ENCODE results near the gene SLC22A31.

SLC22A31 gene

DNA sequence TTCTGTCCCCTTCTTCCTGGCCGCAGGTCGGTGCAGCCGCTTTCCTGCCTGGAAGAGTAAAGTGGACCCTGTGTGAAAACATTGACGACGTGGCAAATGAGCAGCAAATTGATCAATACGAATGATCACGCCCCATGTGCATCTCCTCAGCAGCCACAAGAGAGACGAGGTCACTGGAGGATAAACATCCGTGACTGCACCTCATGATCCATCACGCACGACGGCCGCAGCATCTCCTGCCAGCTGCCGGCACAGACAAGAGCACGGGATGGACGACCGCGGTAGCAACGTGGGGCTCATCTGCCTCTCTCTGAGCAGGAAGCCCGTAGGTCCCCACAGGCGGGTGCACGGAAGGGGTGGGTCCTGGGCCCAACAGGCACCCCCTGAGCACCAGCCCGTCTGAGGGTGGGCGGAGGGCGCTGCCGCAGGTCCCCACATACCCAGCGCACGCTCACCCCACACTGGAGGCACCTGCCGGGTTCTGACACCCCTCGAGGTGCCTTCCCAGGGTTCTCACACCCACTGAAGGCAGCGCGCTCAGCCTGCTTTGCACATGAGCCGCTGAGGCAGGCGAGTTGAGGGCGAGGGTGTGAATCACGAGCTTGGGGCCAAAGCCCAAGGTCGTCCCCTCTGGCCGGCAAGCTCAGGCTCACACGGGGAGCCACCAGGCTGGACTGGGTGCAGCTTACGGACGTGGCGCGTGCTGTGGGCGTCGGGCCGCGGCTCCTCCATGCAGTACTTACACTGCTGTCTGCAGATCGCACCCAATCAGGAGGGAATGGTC is 41.1 kb downstream of the SLC22A31 start:
- no peaks in the 10 kb centered on the region for H3K9me3 Mint-ChIP-seq
- H3K27ac Mint-ChIP-seq, result no peak overlapping the region
- H3K36me3 Mint-ChIP-seq, result peaks cover 8% of the 10 kb centered on the region
- H3K4me3 Mint-ChIP-seq, result no peak overlapping the region
- no peak for DNase-seq (ENCODE audit: low spot score in 2 of 2)
- no peaks in the 10 kb centered on the region for H3K4me1 Mint-ChIP-seq
- no peak for ATAC-seq

DNA sequence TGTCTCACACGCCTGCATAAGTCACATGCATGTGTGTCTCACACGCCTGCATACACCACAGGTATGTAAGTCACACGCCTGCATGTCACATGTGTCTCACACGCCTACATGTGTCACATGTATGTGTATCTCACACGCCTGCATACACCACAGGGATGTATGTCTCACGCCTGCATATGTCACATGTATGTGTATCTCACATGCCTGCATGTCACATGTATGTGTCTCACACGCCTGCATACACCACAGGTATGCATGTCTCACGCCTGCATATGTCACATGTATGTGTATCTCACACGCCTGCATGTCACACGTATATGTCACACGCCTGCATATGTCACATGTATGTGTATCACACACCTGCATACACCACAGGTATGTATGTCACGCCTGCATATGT is 42.6 kb downstream of the SLC22A31 start:
- no peaks in the 10 kb centered on the region for H3K9me3 Mint-ChIP-seq

DNA sequence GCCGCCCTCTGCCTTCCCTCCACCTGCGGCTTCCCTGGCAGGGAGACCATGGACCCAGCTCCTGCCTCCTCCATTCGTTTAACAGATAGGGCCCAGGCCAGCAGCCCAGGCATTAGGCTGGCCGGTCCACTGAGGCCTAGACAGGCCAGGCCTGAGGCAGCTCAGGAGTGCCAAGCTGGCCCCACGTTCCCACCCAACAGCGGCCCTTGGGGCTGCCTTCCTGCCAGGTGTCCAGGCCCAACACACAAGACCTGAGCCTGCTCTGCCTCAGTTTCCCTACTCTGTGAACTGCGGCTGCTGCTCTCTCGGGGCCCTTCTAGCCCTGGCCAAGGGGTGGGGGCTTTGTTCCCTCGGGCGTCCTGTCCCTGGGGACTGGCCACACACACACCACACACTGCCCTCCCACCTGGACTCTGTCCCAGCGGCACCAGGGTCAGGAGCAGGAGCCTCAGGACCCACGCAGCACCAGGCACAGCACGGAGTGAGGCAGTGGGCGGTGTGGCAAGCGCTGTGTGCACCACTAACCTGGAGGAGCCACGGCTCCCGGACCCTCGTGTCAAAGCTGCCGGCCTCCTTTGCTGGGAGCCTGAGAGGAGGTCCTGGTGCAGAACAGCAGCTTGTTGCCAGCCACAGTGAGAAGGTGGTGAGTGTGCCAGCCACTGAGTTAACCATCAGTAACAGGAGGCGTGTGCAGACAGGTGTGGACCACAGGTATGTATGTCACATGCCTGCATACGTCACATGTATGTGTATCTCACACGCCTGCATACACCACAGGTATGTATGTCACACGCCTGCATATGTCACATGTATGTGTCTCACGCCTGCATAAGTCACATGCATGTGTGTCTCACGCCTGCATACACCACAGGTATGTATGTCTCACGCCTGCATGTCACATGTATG is 43.3 kb downstream of the SLC22A31 start:
- H3K9me3 Mint-ChIP-seq, result no peaks in the 10 kb centered on the region
- no peak for DNase-seq (ENCODE audit: low spot score in 2 of 2)
- no peaks in the 10 kb centered on the region for H3K4me1 Mint-ChIP-seq
- ATAC-seq, result no peak
- no peak overlapping the region for H3K4me3 Mint-ChIP-seq
- no peak overlapping the region for H3K27ac Mint-ChIP-seq
- H3K36me3 Mint-ChIP-seq, result peaks cover 8% of the 10 kb centered on the region

More for the DNA sequence above, 42.6 kb downstream of the SLC22A31 start:
- ATAC-seq (no peak), DNase-seq (ENCODE audit: low spot score in 2 of 2) (no peak)
- H3K4me1 Mint-ChIP-seq, result no peaks in the 10 kb centered on the region
- H3K4me3 Mint-ChIP-seq, result no peak overlapping the region
- peaks cover 8% of the 10 kb centered on the region for H3K36me3 Mint-ChIP-seq
- no peak overlapping the region for H3K27ac Mint-ChIP-seq

DNA sequence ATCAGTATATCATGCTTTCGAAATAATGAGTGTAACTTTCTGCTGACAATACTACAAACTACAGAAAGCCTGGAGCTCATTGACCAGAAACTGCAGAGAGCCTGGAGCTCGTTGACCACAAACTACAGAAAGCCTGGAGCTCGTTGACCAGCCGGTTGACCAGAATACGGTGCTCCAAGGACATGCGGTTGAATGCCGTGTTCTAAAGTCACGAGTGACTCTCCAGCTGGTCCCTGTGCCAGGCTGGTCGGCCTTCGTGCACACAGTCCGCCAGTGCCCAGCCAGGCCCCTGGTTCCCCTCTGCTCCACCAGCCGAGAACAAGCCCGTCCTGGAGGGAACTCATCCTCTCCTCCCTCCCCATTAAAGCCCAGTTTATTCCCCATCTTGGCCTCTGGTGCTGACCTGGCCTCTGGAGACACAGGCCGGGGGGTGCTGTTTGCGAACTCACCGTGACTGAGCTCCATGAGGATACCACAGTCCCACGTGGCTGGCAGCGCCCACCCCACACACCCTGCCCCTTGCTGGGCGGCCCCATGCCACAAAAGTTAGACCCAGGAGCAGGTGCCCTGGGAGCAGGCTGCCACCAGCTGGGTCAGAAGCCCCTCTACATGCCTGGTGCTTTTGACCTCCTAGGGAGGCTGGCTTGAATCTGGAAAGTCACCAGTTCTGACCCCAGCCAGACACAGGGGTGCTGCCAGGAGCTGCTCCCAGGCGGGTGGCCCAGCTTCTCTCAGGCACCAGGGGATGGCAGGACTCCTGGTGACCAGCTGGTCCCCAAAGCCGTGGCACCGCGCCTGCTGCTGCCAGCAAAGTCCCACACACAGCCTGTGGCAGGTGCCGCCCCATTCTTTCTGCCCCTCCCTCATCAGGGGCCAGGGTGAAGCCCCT is 44.2 kb downstream of the SLC22A31 start:
- Mint-ChIP-seq H3K4me3 (no peak overlapping the region), H3K36me3 (peaks cover 17% of the 10 kb centered on the region), H3K4me1 (no peaks in the 10 kb centered on the region), H3K27ac (peak overlapping the region; percentile 32), H3K9me3 (no peaks in the 10 kb centered on the region)
- DNase-seq (ENCODE audit: low spot score in 2 of 2), result no peak
- no peak for ATAC-seq

DNA sequence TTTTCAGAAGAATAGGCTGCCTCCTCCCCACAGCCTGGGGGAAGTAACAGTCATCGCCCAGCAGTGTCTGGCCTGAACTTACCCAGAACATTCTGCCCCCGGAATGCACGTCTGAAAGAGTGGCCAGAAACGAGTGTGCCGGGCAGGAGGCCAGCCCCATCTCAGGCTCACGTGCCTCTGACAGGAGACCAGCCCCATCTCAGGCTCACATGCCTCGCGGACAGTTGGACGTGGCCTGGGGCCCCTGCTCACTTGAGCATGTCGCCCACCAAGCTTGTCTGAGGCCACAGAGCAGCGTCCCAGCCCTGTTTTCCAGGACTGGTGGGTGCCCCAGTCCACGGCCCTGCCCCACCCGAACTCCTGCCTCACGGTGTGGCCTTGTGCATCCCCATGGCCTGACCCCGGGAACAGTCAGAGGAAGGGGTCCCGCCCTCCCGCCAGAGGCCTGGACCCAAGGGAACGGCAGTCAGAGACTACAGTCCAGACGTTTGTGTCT is 45.1 kb downstream of the SLC22A31 start:
- H3K36me3 Mint-ChIP-seq, result peaks cover 20% of the 10 kb centered on the region
- no peak for DNase-seq (ENCODE audit: low spot score in 2 of 2)
- H3K4me3 Mint-ChIP-seq, result no peak overlapping the region
- peak overlapping the region; percentile 32 for H3K27ac Mint-ChIP-seq
- H3K9me3 Mint-ChIP-seq, result no peaks in the 10 kb centered on the region
- H3K4me1 Mint-ChIP-seq, result no peaks in the 10 kb centered on the region
- no peak for ATAC-seq

DNA sequence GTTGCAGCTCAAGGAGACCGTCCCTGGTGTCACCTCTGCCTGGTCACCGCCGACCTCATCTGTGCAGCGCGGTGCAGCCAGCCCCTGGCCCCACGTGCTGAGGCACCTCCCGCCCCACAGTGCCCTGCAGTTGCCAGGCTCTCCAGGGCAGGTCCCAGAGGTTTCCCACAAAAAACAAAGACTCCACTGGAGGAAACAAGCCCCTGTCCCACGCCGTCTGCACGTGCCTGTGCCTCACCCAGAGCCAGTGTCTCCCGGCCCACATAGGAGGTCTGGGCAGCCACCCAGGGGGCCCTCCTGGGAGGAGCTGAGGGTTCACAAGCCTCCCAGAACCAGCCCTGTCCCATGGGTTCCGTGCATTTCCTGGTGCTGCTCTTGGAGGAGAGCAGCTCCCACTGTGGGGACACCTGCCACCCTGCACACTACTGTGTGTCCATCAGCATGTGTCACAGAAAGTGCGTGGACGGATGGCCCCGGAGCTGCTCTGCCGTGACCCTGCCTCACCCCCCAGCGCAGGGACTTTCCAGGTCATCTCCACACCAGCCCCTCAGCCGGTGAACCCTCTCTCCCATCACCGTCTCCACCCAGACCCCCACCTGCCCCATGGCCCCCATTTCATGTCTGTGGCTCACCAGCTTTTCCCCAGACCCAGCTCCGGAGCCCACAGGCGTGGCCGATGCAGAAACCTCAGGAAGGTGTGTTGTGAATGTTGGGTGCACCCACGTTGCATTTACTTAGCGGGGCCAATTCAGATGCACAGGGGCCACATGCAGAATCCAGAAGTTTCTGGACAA is 45.8 kb downstream of the SLC22A31 start:
- no peak for ATAC-seq
- no peak for DNase-seq (ENCODE audit: low spot score in 2 of 2)
- H3K27ac Mint-ChIP-seq, result peak overlapping the region; percentile 32

DNA sequence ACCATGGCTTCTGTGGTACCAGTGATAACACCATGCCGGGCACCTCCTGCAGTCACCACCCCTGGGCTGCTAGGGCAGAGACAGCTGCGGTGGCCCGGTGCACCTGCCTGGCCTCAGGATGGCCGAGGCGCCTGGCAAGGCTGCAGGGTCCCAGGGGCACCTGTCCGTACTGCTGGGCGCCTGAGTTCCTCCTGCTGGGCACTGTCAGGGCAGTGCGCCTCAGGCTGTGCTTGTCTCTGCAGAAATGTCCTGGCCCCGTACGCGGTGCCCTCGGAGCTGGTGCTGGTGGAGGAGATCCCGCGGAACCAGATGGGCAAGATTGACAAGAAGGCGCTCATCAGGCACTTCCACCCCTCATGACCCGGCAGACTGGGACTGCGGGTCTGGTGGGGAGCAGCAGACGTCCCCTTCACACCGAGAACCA is 46.5 kb downstream of the SLC22A31 start:
- no peaks in the 10 kb centered on the region for H3K4me1 Mint-ChIP-seq
- H3K9me3 Mint-ChIP-seq, result no peaks in the 10 kb centered on the region
- DNase-seq (ENCODE audit: low spot score in 2 of 2) (no peak), ATAC-seq (no peak)
- H3K4me3 Mint-ChIP-seq, result no peak overlapping the region
- peaks cover 30% of the 10 kb centered on the region for H3K36me3 Mint-ChIP-seq
- peak overlapping the region; percentile 32 for H3K27ac Mint-ChIP-seq

More for the DNA sequence above, 45.8 kb downstream of the SLC22A31 start:
- Mint-ChIP-seq H3K36me3 (peaks cover 26% of the 10 kb centered on the region), H3K4me1 (no peaks in the 10 kb centered on the region), H3K9me3 (no peaks in the 10 kb centered on the region), H3K4me3 (no peak overlapping the region)

DNA sequence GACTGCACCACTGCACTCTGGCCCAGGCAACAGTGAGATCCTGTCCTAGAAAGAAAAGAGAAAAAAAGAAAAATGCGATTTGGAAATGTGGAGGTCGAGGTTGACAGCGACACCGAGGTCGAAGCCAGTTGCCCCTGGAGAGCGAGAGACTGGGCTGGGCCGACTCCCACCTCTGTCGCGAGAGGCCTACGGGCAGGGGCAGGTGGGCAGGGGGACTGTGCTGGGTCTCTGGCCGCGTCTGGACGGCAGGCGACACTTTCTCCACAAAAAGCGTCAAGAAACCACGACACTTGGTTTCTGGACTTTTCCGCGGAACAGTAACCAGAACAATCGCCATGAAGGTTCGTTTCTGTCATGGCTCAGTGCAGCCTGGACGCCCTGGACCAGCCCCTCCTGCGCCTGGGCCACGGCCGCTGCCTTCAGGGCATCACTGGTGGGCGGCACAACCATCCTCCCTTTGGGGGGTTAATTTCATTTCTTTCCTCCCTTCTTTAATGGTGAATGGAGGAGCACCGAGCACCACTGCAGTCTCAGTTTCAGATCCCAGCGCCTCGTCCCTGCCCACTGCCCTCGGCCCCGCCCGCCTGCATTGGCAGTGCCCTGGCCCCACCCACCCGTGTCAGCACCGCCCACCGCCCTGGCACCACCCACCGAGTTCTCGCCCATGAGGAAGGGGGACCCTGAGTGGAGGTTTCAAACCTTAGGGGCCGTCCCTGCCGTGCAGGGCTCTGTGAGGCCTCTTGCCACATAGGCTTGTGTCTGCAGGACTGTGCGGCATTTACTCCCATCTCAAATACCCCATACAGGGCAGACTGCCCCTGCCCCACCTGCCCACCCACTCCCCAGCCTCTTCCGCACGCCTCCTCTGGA is 47.3 kb downstream of the SLC22A31 start:
- no peak overlapping the region for H3K4me3 Mint-ChIP-seq
- ATAC-seq (no peak), DNase-seq (ENCODE audit: low spot score in 2 of 2) (no peak)
- no peak overlapping the region for H3K27ac Mint-ChIP-seq
- no peaks in the 10 kb centered on the region for H3K4me1 Mint-ChIP-seq
- peaks cover 34% of the 10 kb centered on the region for H3K36me3 Mint-ChIP-seq
- no peaks in the 10 kb centered on the region for H3K9me3 Mint-ChIP-seq

DNA sequence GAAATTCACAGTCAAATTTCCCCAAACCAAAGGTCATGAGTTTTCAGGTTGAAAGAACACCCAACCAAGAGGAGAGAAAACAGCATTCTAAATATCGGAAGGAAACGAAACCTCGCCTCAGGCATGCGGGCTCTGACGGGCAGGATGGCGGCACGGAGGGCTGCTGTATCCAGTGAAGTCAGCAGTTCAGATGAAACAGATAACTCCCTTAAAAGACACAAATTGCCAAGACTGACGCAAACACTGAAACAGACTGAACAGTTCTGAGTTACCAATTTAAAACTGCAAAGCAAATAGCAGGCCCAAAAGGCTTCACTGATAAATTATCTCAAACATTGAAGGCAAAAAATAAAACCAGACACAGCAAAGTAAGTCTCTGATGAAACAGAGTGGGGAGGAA is 49.4 kb downstream of the SLC22A31 start:
- no peaks in the 10 kb centered on the region for H3K4me1 Mint-ChIP-seq
- no peaks in the 10 kb centered on the region for H3K9me3 Mint-ChIP-seq
- H3K36me3 Mint-ChIP-seq, result peaks cover 49% of the 10 kb centered on the region
- H3K4me3 Mint-ChIP-seq, result no peak overlapping the region
- peak overlapping the region; percentile 60 for H3K27ac Mint-ChIP-seq
- ATAC-seq (no peak), DNase-seq (ENCODE audit: low spot score in 2 of 2) (no peak)

DNA sequence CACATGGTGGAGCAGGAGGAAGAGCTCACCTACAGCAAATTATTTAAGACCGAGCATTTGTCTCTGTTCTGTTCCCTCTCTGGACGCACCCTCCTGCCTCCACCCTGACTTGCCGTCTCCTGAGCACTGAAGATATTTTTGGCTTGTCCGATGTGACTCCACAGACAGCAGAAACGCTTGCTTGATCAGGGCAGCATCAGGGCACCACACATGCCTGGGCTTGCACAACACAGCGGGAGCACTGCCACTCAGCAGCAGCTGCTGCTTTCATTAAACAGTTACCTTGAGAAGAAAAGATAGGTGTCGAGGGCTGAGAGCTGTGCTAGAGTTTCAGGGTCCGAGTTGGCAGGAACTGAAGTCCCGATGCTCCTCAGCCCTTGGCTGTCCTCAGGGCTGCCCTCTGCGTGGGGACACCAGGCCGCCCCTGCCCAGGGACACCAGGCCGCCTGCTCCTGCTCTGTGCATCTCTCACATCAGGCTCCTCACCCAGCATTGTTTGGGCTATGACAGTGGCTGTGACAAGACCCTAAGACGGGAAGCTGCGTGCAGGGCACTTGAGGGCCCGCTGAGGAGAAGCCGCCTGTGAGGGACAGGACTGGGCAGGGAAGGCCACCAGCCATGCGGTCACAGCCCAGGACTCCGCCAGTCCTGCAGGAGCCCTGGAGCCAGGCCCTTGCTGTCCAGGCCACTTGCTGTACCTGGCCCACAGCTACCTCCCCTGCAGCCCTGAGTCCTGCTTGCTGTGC is 50.1 kb downstream of the SLC22A31 start:
- DNase-seq (ENCODE audit: low spot score in 2 of 2) (no peak), ATAC-seq (no peak)
- H3K4me3 Mint-ChIP-seq, result no peak overlapping the region
- H3K4me1 Mint-ChIP-seq, result no peaks in the 10 kb centered on the region
- H3K36me3 Mint-ChIP-seq, result peaks cover 50% of the 10 kb centered on the region
- no peaks in the 10 kb centered on the region for H3K9me3 Mint-ChIP-seq
- peak overlapping the region; percentile 71 for H3K27ac Mint-ChIP-seq

DNA sequence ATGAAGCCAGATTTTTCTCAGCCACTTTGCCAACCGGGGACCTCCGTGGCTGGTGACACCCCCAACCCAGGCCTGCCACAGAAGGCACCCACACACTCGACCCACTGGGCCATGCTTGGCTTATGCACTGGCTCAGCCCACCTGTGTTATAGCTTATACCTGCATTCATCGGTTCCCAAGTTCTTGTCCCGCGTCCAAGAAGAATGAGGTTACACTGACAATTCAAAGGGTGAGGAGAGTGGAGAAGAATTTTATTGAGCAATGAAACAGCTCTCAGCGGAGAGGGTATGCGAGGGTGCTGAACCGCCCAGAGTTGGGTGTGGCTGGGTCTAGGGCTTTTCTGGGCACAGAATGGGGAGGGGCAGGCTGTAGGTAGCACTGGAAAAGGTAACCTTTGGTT is 51.0 kb downstream of the SLC22A31 start:
- Mint-ChIP-seq H3K36me3 (peaks cover 44% of the 10 kb centered on the region), H3K27ac (peak overlapping the region; percentile 71), H3K4me3 (no peak overlapping the region), H3K9me3 (no peaks in the 10 kb centered on the region), H3K4me1 (no peaks in the 10 kb centered on the region)
- ATAC-seq, result no peak
- DNase-seq (ENCODE audit: low spot score in 2 of 2), result no peak

DNA sequence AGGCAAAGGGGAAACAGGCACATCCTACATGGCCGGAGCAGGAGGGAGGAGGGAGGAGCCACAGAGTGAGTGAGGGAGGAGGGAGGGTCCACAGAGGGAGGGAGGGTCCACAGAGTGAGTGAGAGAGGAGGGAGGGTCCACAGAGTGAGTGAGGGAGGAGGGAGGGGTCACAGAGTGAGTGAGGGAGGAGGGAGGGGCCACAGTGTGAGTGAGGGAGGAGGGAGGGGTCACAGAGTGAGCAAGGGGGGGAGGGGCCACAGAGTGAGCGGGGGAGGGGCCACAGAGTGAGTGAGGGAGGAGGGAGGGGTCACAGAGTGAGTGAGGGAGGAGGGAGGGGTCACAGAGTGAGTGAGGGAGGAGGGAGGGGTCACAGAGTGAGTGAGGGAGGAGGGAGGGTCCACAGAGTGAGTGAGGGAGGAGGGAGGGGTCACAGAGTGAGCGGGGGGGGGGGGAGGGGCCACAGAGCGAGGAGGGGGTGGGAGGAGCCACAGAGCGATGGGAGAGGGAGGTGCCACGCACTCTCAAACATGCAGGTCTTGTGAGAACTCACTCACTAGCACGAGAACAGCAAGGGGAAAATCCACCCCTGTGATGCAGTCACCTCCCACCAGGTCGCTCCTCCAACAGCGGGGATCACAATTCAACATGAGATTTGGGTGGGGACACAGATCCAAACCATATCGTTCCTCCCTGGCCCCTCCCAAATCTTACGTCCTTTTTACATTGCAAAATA is 53.1 kb downstream of the SLC22A31 start:
- no peak for DNase-seq (ENCODE audit: low spot score in 2 of 2)
- Mint-ChIP-seq H3K9me3 (no peaks in the 10 kb centered on the region), H3K27ac (peak overlapping the region; percentile 80), H3K4me1 (peaks cover 5% of the 10 kb centered on the region), H3K36me3 (peaks cover 44% of the 10 kb centered on the region), H3K4me3 (no peak overlapping the region)
- ATAC-seq, result no peak

All from stimulated activated effector memory CD8-positive, alpha-beta T cell treated with anti-CD3 and anti-CD28 coated beads, Interleukin-12 subunit alpha, Interleukin-12 subunit beta, amount 100 ng/mL, for 72 hours (primary cell).